Activated T-helper 17 cell treated with anti-CD3 and anti-CD28 coated beads, Interleukin-2, amount 50 U/mL, for 72 hours (primary cell): ENCODE measurements around the gene UPF3A. TPM values are rescaled to one million over a fixed set of nuclear protein-coding genes. Genes with fewer than 3 reads are reported as not detected.
"Not testable (repeated sequence)": the region's sequence is repeated elsewhere in the genome, so short reads cannot be mapped to it uniquely, and the experiment has no call there.

ENCODE experiments used
- ATAC-seq: fragments of 150-1000 bp; cut with Tn5 transposase; replicated peaks from 2 replicates; pipeline ENCODE4 v1.10.0; 2021; ENCODE audit warnings: mild to moderate bottlenecking, moderate library complexity
- H3K27ac Mint-ChIP-seq: one replicate; pipeline ENCODE4 v1.8.0; 2022; ENCODE audit warnings: mixed read lengths
- H3K27me3 Mint-ChIP-seq: one replicate; pipeline ENCODE4 v1.8.0; 2022; ENCODE audit warnings: mixed read lengths
- H3K36me3 Mint-ChIP-seq: one replicate; pipeline ENCODE4 v1.8.0; 2022; ENCODE audit warnings: low read depth, mild to moderate bottlenecking, mixed read lengths
- H3K4me1 Mint-ChIP-seq: one replicate; pipeline ENCODE4 v1.8.0; 2022; ENCODE audit warnings: mixed read lengths
- H3K4me3 Mint-ChIP-seq: one replicate; pipeline ENCODE4 v1.8.0; 2022; ENCODE audit warnings: mild to moderate bottlenecking, mixed read lengths
- H3K9me3 Mint-ChIP-seq: one replicate; pipeline ENCODE4 v1.8.0; 2022; ENCODE audit warnings: mixed read lengths
- total RNA-seq, 2 donors: library from RNA; stranded (reverse); gene quantifications; one replicate each; pipeline ENCODE4 v1.2.3, GENCODE V29; 2022

UPF3A gene
- total RNA-seq, 2 donors from 2014 or later, result 45.7 to 60.4 TPM

GRCh38 chr13:114256547-114256946 is 24.9 kb upstream of the UPF3A start:
- ATAC-seq, result no peak
- Mint-ChIP-seq H3K27me3 (no peaks in the 10 kb centered on the region), H3K4me1 (peaks cover 15% of the 10 kb centered on the region), H3K9me3 (no peaks in the 10 kb centered on the region), H3K27ac (peak overlapping the region; percentile 26), H3K4me3 (no peak overlapping the region), H3K36me3 (peaks cover 100% of the 10 kb centered on the region)

- H3K36me3 Mint-ChIP-seq, result peaks cover 100% of the 10 kb centered on the region
- no peak for ATAC-seq
Observed at GRCh38 chr13:114257014-114257413, 24.4 kb upstream of the UPF3A start.

GRCh38 chr13:114258589-114258988 is 22.8 kb upstream of the UPF3A start:
- no peak overlapping the region for H3K4me3 Mint-ChIP-seq
- H3K27me3 Mint-ChIP-seq, result no peaks in the 10 kb centered on the region
- no peaks in the 10 kb centered on the region for H3K9me3 Mint-ChIP-seq
- H3K27ac Mint-ChIP-seq, result no peak overlapping the region
- H3K4me1 Mint-ChIP-seq, result peaks cover 25% of the 10 kb centered on the region
- H3K36me3 Mint-ChIP-seq, result peaks cover 100% of the 10 kb centered on the region
- ATAC-seq, result no peak

More at GRCh38 chr13:114257014-114257413, 24.4 kb upstream of the UPF3A start:
- Mint-ChIP-seq H3K27ac (no peak overlapping the region), H3K4me3 (no peak overlapping the region), H3K4me1 (peaks cover 18% of the 10 kb centered on the region), H3K27me3 (no peaks in the 10 kb centered on the region), H3K9me3 (no peaks in the 10 kb centered on the region)

GRCh38 chr13:114259374-114259773 is 22.0 kb upstream of the UPF3A start:
- no peak for ATAC-seq
- H3K36me3 Mint-ChIP-seq, result peaks cover 100% of the 10 kb centered on the region
- no peak overlapping the region for H3K4me3 Mint-ChIP-seq
- no peak overlapping the region for H3K27ac Mint-ChIP-seq
- H3K9me3 Mint-ChIP-seq, result no peaks in the 10 kb centered on the region
- H3K27me3 Mint-ChIP-seq, result no peaks in the 10 kb centered on the region
- H3K4me1 Mint-ChIP-seq, result peaks cover 28% of the 10 kb centered on the region

- Mint-ChIP-seq H3K4me3 (no peak overlapping the region), H3K36me3 (peaks cover 100% of the 10 kb centered on the region), H3K4me1 (peaks cover 28% of the 10 kb centered on the region), H3K9me3 (no peaks in the 10 kb centered on the region), H3K27ac (peak overlapping the region; percentile 69), H3K27me3 (no peaks in the 10 kb centered on the region)
- no peak for ATAC-seq
Observed at GRCh38 chr13:114259974-114260373, 21.4 kb upstream of the UPF3A start.

- ATAC-seq, result no peak
- Mint-ChIP-seq H3K36me3 (peaks cover 100% of the 10 kb centered on the region), H3K4me1 (peaks cover 28% of the 10 kb centered on the region), H3K27me3 (no peaks in the 10 kb centered on the region), H3K4me3 (no peak overlapping the region), H3K9me3 (no peaks in the 10 kb centered on the region), H3K27ac (peak overlapping the region; percentile 78)
Observed at GRCh38 chr13:114260814-114261213, 20.6 kb upstream of the UPF3A start.

- no peak overlapping the region for H3K4me3 Mint-ChIP-seq
- peaks cover 100% of the 10 kb centered on the region for H3K36me3 Mint-ChIP-seq
- no peak for ATAC-seq
- no peaks in the 10 kb centered on the region for H3K9me3 Mint-ChIP-seq
- peaks cover 28% of the 10 kb centered on the region for H3K4me1 Mint-ChIP-seq
- H3K27me3 Mint-ChIP-seq, result no peaks in the 10 kb centered on the region
- H3K27ac Mint-ChIP-seq, result peak overlapping the region; percentile 78
Observed at GRCh38 chr13:114261328-114261965, 20.0 kb upstream of the UPF3A start.

- Mint-ChIP-seq H3K27ac (peak overlapping the region; percentile 29), H3K4me1 (peaks cover 38% of the 10 kb centered on the region), H3K4me3 (peak overlapping the region; percentile 1), H3K9me3 (no peaks in the 10 kb centered on the region), H3K27me3 (no peaks in the 10 kb centered on the region), H3K36me3 (peaks cover 100% of the 10 kb centered on the region)
- ATAC-seq, result peak; percentile 33
Observed at GRCh38 chr13:114263578-114263977, 17.8 kb upstream of the UPF3A start.

- not testable (repeated sequence) for H3K27ac Mint-ChIP-seq, H3K27me3 Mint-ChIP-seq, H3K9me3 Mint-ChIP-seq, H3K4me3 Mint-ChIP-seq, ATAC-seq
- peaks cover 42% of the 10 kb centered on the region for H3K4me1 Mint-ChIP-seq
- H3K36me3 Mint-ChIP-seq, result peaks cover 99% of the 10 kb centered on the region
Observed at GRCh38 chr13:114264313-114264712, 17.1 kb upstream of the UPF3A start.

- Mint-ChIP-seq H3K4me3 (no peak overlapping the region), H3K36me3 (peaks cover 99% of the 10 kb centered on the region), H3K9me3 (no peaks in the 10 kb centered on the region), H3K27me3 (no peaks in the 10 kb centered on the region), H3K4me1 (peaks cover 37% of the 10 kb centered on the region), H3K27ac (peak overlapping the region; percentile 20)
- ATAC-seq, result no peak
Observed at GRCh38 chr13:114264886-114265611, 16.4 kb upstream of the UPF3A start.

- Mint-ChIP-seq H3K27ac (no peak overlapping the region), H3K4me1 (peaks cover 32% of the 10 kb centered on the region), H3K27me3 (no peaks in the 10 kb centered on the region), H3K9me3 (no peaks in the 10 kb centered on the region), H3K4me3 (no peak overlapping the region), H3K36me3 (peaks cover 99% of the 10 kb centered on the region)
- no peak for ATAC-seq
Observed at GRCh38 chr13:114266241-114266640, 15.2 kb upstream of the UPF3A start.

- H3K9me3 Mint-ChIP-seq, result no peaks in the 10 kb centered on the region
- peak overlapping the region; percentile 91 for H3K27ac Mint-ChIP-seq
- H3K4me1 Mint-ChIP-seq, result peaks cover 28% of the 10 kb centered on the region
- peak overlapping the region; percentile 61 for H3K4me3 Mint-ChIP-seq
- H3K27me3 Mint-ChIP-seq, result no peaks in the 10 kb centered on the region
- peak; percentile 72 for ATAC-seq
- H3K36me3 Mint-ChIP-seq, result peaks cover 99% of the 10 kb centered on the region
Observed at GRCh38 chr13:114268344-114269280, 12.8 kb upstream of the UPF3A start.

GRCh38 chr13:114269281-114269770 is 12.1 kb upstream of the UPF3A start:
- ATAC-seq, result peak; percentile 79
- H3K36me3 Mint-ChIP-seq, result peaks cover 99% of the 10 kb centered on the region

GRCh38 chr13:114272977-114273376 is 8.4 kb upstream of the UPF3A start:
- no peaks in the 10 kb centered on the region for H3K27me3 Mint-ChIP-seq
- H3K36me3 Mint-ChIP-seq, result peaks cover 94% of the 10 kb centered on the region
- H3K27ac Mint-ChIP-seq, result no peak overlapping the region
- no peak for ATAC-seq
- H3K4me1 Mint-ChIP-seq, result peaks cover 27% of the 10 kb centered on the region
- no peaks in the 10 kb centered on the region for H3K9me3 Mint-ChIP-seq
- H3K4me3 Mint-ChIP-seq, result no peak overlapping the region

More at GRCh38 chr13:114269281-114269770, 12.1 kb upstream of the UPF3A start:
- H3K4me1 Mint-ChIP-seq, result peaks cover 25% of the 10 kb centered on the region
- H3K27ac Mint-ChIP-seq, result peak overlapping the region; percentile 91
- no peaks in the 10 kb centered on the region for H3K27me3 Mint-ChIP-seq
- H3K9me3 Mint-ChIP-seq, result no peaks in the 10 kb centered on the region
- H3K4me3 Mint-ChIP-seq, result peak overlapping the region; percentile 61
